Activated T-cell treated with anti-CD3 and anti-CD28 coated beads for 24 hours (primary cell): Measurements from ENCODE around the gene ASAP2.

ENCODE experiments used
- DNase-seq: peaks from one replicate; pipeline ENCODE4 v3.0.0-alpha.2; 2020; ENCODE audit warnings: low read depth

Gene ASAP2

GRCh38 chr2:9430316-9431293 lies 224.0 kb downstream of the ASAP2 start:
- DNase-seq = no peak

- no peak for DNase-seq
Measured at GRCh38 chr2:9434489-9434888, 227.9 kb downstream of the ASAP2 start.

- DNase-seq = no peak
Measured at GRCh38 chr2:9439536-9439935, 232.9 kb downstream of the ASAP2 start.

- no peak for DNase-seq
Measured at GRCh38 chr2:9440058-9440727, 233.6 kb downstream of the ASAP2 start.

- DNase-seq = no peak
Measured at GRCh38 chr2:9441556-9441955, 234.9 kb downstream of the ASAP2 start.

GRCh38 chr2:9443526-9443925 lies 236.9 kb downstream of the ASAP2 start:
- DNase-seq = no peak

- DNase-seq = no peak
Measured at GRCh38 chr2:9445089-9445488, 238.5 kb downstream of the ASAP2 start.

- no peak for DNase-seq
Measured at GRCh38 chr2:9451231-9451630, 244.6 kb downstream of the ASAP2 start.
